ENCODE results near the gene TEAD4.

Gene TEAD4

GRCh38 chr12:3049611-3050249 lies 90.5 kb downstream of the TEAD4 start:
- TF ChIP-seq, protein P1, sequence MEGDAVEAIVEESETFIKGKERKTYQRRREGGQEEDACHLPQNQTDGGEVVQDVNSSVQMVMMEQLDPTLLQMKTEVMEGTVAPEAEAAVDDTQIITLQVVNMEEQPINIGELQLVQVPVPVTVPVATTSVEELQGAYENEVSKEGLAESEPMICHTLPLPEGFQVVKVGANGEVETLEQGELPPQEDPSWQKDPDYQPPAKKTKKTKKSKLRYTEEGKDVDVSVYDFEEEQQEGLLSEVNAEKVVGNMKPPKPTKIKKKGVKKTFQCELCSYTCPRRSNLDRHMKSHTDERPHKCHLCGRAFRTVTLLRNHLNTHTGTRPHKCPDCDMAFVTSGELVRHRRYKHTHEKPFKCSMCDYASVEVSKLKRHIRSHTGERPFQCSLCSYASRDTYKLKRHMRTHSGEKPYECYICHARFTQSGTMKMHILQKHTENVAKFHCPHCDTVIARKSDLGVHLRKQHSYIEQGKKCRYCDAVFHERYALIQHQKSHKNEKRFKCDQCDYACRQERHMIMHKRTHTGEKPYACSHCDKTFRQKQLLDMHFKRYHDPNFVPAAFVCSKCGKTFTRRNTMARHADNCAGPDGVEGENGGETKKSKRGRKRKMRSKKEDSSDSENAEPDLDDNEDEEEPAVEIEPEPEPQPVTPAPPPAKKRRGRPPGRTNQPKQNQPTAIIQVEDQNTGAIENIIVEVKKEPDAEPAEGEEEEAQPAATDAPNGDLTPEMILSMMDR (conservative IDR thresholded peaks at IDR 0.05; ENCODE audit: low read depth, low read length) = no peak
- Histone ChIP-seq H2AFZ (ENCODE audit: low read depth) (no peak overlapping the region), H4K20me1 (ENCODE audit: insufficient read depth) (no peaks in the 10 kb centered on the region), H3K79me2 (ENCODE audit: insufficient read depth, low read depth) (no peaks in the 10 kb centered on the region), H3K4me3 (IDR thresholded peaks at IDR 0.05; ENCODE audit: insufficient read depth, low read depth, low read length) (no peak overlapping the region), H3K27me3 (ENCODE audit: insufficient read depth, low read depth) (no peaks in the 10 kb centered on the region), H3K4me2 (no peak overlapping the region), H3K36me3 (ENCODE audit: insufficient read depth) (no peaks in the 10 kb centered on the region), H3K9ac (no peak overlapping the region), H3K4me1 (ENCODE audit: low read depth, poor library complexity, severe bottlenecking) (no peaks in the 10 kb centered on the region), H3K27ac (no peak overlapping the region)

- TF ChIP-seq, protein P1 (conservative IDR thresholded peaks at IDR 0.05; ENCODE audit: low read depth, low read length) = no peak
- Histone ChIP-seq H2AFZ (ENCODE audit: low read depth) (no peak overlapping the region), H3K27ac (no peak overlapping the region)
Measured at GRCh38 chr12:3054374-3054773, 95.2 kb downstream of the TEAD4 start.

GRCh38 chr12:3055026-3055703 lies 96.0 kb downstream of the TEAD4 start:
- Histone ChIP-seq H2AFZ (ENCODE audit: low read depth) (no peak overlapping the region), H3K27me3 (ENCODE audit: insufficient read depth, low read depth) (no peaks in the 10 kb centered on the region), H3K4me2 (no peak overlapping the region), H3K27ac (no peak overlapping the region), H4K20me1 (ENCODE audit: insufficient read depth) (no peaks in the 10 kb centered on the region), H3K79me2 (ENCODE audit: insufficient read depth, low read depth) (no peaks in the 10 kb centered on the region), H3K9ac (no peak overlapping the region), H3K4me3 (IDR thresholded peaks at IDR 0.05; ENCODE audit: insufficient read depth, low read depth, low read length) (no peak overlapping the region), H3K36me3 (ENCODE audit: insufficient read depth) (no peaks in the 10 kb centered on the region), H3K4me1 (ENCODE audit: low read depth, poor library complexity, severe bottlenecking) (no peaks in the 10 kb centered on the region)
- TF ChIP-seq, protein P1 (conservative IDR thresholded peaks at IDR 0.05; ENCODE audit: low read depth, low read length) = no peak

More at GRCh38 chr12:3054374-3054773, 95.2 kb downstream of the TEAD4 start:
- Histone ChIP-seq H4K20me1 (ENCODE audit: insufficient read depth) (no peaks in the 10 kb centered on the region), H3K27me3 (ENCODE audit: insufficient read depth, low read depth) (no peaks in the 10 kb centered on the region), H3K9ac (no peak overlapping the region), H3K4me1 (ENCODE audit: low read depth, poor library complexity, severe bottlenecking) (no peaks in the 10 kb centered on the region), H3K79me2 (ENCODE audit: insufficient read depth, low read depth) (no peaks in the 10 kb centered on the region), H3K4me2 (no peak overlapping the region), H3K36me3 (ENCODE audit: insufficient read depth) (no peaks in the 10 kb centered on the region), H3K4me3 (IDR thresholded peaks at IDR 0.05; ENCODE audit: insufficient read depth, low read depth, low read length) (no peak overlapping the region)

DNA sequence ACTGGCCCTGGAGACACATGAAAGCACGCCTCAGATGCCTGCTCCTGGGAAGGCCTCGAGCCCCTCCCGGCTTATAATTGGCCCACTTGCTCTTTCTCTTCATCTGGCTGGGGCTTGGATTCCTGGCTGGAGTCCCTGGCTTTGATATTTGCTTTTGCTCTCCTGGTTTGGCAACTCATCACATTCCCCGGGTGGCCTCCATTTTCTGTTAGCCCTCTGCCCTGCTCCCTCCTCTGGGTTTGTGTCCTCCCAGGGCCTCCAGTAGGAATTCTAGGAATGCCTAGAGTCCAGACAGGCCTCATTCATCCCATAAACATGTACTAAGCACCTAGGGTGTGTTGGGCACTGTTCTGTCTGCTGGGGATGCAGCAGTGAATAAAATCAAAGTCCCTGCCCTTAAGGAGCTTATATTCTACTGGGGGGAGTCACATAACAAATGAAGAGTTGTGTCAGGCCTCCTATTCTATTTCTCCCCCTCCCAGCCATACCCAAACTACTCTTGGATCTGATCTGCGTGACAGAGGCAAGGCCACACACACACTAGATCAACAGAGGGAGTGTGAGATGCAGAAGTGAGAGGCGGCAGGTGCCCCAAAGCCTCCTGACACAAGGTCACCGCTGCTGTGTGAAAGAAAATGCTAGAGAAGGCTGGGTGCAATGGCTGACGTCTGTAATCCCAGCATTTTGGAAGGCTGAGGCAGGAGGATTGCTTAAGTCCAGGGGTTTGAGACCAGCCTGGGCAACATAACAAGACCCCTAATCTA lies 96.7 kb downstream of the TEAD4 start:
- H3K9ac ChIP-seq = no peak overlapping the region
- no peaks in the 10 kb centered on the region for H3K27me3 ChIP-seq (ENCODE audit: insufficient read depth, low read depth)
- H3K4me3 ChIP-seq (IDR thresholded peaks at IDR 0.05; ENCODE audit: insufficient read depth, low read depth, low read length) = no peak overlapping the region
- H3K27ac ChIP-seq = no peak overlapping the region
- H4K20me1 ChIP-seq (ENCODE audit: insufficient read depth) = no peaks in the 10 kb centered on the region
- no peak overlapping the region for H3K4me2 ChIP-seq
- H3K4me1 ChIP-seq (ENCODE audit: low read depth, poor library complexity, severe bottlenecking) = no peaks in the 10 kb centered on the region
- TF ChIP-seq, protein P1 (conservative IDR thresholded peaks at IDR 0.05; ENCODE audit: low read depth, low read length) = no peak
- no peaks in the 10 kb centered on the region for H3K36me3 ChIP-seq (ENCODE audit: insufficient read depth)
- no peak overlapping the region for H2AFZ ChIP-seq (ENCODE audit: low read depth)
- H3K79me2 ChIP-seq (ENCODE audit: insufficient read depth, low read depth) = no peaks in the 10 kb centered on the region

Data from KMS-11 (cell line).